ENCODE data around the gene KCNJ16.

The KCNJ16 gene

DNA sequence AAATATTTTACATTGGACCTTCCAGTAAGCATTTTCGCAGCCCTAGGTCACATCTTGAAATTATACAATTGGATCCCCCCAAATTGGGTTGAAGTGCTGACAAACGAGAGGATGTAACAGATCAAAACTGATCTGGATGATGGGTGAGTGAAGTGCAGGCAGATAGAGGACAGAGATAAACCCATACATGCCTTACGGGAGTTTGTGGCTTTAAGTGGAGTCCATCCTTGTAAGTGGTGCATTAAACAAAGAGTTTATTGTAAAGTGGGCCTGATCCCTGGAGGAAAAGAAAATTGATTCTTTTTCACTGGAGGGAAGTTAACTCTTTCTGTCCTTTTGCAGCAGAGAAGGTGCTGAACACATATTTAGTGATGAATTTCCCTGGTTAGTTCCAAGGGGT, 55.3 kb downstream of the KCNJ16 start:
- no peak for DNase-seq (ENCODE audit: low read depth)

DNA sequence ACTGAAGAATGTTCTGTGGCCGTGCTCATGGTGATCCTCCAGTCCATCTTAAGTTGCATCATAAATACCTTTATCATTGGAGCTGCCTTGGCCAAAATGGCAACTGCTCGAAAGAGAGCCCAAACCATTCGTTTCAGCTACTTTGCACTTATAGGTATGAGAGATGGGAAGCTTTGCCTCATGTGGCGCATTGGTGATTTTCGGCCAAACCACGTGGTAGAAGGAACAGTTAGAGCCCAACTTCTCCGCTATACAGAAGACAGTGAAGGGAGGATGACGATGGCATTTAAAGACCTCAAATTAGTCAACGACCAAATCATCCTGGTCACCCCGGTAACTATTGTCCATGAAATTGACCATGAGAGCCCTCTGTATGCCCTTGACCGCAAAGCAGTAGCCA, 57.5 kb downstream of the KCNJ16 start:
- DNase-seq (ENCODE audit: low read depth): no peak

DNA sequence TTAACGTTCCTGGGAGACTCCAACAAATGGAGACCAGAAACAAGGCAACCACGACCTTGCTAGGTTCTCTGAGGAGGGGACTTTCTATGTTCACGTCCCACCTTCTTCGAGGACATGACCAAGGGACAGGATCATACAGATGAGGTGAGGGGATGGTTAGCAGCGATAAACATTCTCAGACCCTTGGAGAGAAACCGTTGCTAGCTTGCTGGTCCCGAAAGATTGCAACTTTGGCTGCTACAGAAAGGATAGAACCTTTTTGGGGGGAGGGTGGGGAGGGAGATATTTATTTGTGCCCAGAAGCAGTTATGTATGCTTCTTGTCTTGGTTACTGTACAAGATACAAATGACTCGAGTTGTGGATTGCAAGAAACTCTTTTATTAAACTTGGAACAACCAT, 59.0 kb downstream of the KCNJ16 start:
- DNase-seq (ENCODE audit: low read depth): no peak

DNA sequence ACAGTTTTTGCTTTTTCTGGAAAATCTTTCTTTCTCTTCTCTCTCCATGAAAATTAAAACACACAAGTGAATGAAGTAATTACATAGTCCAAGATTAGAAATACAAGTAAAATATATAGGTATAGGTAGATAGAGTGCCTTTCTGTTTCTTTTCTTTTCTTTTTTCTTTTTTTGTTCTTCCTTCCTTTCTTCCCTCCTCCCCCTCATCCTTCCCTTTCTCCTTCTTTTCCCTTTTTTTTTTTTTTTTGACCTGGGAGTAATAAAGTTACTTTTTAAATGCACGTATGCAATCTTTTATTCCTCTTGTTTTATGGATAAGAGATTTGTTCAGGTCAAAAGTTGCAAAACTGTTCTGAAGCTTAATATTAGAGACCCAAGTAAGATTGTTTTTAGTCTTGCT, 59.8 kb downstream of the KCNJ16 start:
- DNase-seq (ENCODE audit: low read depth): no peak

DNA sequence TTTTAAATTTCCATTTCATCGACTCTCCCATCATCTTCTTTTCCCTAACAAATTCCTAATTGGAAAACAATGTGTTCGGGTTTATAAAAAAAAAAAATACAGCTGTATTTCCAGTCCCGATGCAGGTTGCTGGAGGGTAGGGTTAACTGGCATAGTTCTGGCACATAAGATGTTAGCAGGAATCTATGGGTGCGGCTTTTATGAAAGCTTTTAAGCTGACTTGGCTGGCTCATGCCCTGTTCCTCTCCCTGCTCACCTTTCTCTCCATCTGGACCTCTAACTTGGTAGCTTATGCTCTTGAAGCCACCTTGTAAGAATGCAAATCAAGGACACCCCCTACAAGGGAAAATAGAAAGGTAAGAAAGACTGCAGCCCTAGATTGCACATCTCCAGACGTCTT, 61.1 kb downstream of the KCNJ16 start:
- no peak for DNase-seq (ENCODE audit: low read depth)

DNA sequence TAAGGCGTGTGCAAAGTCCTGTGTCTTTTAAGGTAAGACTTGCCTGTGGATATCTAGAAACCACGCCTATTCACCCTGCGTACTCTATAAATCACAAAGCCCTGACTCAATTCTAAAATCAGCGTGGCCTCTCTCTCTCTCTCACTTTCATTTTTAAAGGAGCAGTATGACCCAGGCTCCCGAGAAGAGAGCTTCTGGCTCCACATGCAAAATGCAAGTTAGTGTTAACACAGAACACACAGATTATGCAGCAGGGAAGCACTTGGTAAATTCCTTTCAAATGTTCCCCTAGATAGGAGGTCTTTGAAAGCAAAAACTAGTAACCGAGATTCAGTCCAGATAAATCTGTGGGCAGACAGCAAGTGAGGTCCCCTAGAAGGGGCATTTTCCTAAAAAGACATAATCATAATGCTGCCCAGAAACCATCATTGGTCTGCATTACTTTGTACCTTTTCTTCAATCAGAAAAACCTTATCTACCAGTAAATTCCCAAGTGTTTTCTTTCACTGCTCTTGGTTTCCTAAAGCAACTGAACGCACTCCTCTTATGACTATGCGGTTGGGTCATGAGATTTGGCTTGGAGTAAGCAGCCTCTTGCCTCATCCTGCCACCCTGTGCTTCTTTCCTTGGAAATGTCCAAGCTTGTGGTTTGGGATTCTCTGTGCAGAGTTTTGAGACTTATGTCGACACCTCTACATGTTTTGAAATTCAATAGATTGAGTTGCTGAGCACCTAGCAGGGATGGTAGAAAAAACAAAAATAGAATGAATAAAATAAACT, 62.6 kb downstream of the KCNJ16 start:
- DNase-seq (ENCODE audit: low read depth): peak; percentile 0

DNA sequence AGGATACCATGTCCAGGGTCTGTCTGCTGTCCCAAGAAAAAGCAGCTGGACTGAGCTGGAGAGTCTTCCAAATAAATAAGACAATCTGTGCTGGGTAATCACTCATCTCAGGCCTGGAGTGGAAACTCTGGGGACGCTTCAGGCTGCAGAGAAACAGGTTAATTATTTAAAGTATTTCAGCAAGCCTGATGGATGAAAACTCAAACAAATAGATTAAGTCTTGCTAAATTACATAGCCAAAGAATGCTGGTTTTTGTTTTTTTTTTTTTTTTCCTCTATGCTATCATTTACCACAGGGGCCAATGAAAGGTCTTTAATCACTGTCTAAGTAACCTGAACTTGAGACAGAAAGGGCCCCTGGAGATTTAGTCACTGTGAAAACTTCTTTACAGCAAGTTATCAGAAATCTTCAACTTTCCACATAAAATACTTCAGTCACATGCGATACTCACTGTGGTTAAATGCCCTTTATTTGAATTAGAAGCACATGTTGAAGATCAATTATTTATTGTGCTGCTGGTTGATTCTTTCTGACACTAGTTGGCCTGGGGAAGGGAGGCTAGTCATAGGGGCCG, 63.4 kb downstream of the KCNJ16 start:
- no peak for DNase-seq (ENCODE audit: low read depth)

DNA sequence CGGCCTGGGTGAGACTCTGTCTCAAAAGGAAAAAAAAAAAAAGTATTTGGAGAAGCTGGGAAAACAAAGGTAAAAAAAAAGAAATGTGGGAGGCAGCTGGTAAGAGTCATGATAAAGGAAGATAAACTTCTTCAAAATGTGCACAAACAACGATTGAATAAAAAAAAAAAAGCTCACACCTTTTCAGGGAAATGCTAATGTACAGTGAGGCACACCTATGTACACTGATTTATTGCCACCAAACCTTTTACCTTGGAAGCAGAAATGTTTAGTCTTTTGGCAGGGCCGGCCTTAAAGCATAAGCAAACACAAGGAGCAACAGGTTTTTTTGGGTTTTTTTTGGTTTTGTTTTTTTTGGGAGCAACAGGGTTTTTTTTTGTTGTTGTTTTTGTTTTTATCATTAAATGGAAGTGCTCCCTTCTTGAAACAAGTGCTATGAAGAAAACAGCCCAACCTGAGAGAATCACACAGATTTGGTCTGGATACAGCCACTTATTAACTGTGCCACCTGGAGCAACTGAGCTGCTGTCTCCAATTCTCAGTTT, 64.5 kb downstream of the KCNJ16 start:
- DNase-seq (ENCODE audit: low read depth): no peak

DNA sequence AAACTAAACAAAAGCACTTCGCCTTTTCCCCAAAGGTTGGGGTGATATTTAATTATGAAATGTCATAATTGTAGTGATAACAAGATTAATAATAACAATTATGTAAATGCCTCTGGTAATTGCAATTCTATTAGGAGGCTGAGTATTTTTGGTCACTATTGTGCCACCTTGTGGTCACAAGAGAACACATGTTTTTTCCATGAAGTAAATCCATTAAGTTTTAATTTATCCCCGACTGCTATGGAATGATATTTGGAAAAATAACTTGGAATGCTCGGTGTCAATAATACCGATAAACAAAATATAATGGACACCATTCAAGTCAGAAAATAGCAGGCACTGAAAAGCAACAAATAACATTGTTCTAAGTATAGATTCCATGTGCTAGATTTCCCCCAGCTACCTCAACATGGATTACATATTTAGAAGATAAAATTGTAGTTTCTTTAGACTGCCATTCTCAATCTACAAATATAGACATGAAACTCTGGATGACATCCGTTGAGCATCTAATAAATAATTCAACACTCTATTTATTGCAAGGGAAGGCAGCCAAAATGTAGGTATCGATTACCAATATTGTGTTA, 69.3 kb downstream of the KCNJ16 start:
- no peak for DNase-seq (ENCODE audit: low read depth)

DNA sequence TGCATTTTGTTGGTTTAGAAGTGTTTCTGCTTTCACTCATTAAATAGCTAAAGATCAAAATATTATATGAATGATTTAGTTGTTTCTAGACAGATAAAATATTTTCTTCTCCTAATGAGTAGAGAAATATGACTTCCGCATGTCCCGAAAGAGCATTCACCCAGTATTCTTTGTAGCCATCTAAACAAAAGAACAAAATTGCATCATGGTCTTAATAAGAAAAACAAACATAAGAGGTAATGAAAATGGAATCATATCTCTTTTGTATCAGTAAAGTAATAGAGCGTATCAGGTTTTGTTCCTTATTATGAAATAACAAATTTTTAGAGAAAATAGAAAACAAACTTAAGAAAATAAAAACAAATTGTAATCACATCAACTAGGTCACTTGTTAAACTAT, 78.2 kb downstream of the KCNJ16 start:
- no peak for DNase-seq (ENCODE audit: low read depth)

DNA sequence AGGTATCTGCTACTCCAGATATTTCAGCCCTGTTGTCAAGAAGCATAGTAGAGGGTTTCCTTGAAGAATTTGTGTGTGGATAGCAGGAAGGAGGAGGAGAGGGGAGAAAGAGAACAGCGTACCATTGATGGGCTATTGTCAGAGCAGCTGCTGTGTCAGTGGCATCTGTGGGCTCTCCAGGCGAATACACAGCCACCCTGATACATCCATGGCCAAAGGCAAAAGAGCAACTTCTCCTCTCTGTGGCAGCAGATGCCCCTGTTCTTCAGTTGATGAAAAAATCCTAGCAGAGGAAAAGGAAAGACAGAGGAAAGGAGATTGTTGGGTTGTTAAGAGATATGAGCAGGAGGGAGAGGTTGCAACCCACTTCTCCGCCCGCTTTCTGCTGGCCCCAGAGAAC, 82.1 kb downstream of the KCNJ16 start:
- DNase-seq (ENCODE audit: low read depth): no peak

DNA sequence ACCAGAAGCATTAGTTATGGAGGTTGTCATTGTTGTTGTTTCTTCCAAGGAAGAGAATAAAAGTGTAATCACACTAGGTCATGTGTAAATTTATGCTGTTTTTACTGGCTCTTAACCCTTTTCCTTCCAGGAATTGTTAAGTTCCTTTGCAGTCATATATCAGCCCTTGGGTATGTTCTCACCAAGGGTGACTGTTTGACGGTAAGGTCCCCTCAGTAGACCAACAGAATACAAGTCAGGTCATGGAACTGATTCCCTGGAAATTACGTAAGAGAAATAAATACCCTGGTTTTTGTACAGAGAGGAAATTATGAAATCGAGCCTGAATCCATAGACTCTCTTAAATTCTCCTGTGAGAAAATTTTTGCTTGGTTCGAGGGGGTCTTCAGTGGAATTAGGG, 83.2 kb downstream of the KCNJ16 start:
- DNase-seq (ENCODE audit: low read depth): no peak

DNA sequence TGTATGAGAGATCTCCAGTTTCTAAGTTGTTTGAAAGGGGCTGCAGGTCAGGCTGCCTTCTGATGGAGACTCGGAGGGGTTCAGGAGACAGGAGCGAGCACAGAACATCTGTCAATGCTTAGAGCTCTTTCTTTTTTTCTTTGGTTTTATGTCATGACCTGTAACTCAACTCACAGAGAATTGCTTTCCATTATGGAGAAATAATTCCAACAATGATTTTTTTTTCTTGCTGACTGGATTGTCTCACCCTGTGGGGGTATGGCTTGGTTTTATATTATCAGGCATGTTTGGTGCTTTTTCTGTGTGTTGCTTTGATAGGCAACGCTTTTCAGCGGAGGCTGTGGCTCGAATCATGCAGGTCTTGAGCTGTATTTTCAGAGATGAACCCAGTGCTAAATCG, 83.6 kb downstream of the KCNJ16 start:
- DNase-seq (ENCODE audit: low read depth): no peak

DNA sequence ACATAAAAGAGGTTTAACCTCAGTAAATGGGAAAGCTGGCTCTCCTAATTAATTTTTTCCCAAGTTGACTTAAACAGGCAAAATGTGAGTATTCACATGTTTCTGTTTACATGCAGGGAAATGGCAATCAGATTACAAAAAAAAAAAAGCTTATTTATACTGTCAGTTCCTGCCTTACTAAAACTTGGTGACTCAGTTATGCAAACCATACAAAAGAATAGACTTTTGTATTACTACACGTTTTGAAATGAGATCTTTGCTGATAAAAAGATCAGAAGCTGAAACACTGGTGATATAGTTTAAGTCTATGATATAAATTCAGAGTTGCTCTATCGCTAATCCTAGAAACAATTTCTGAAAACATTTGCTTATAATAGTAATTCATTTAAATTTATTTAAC, 85.0 kb downstream of the KCNJ16 start:
- no peak for DNase-seq (ENCODE audit: low read depth)

DNA sequence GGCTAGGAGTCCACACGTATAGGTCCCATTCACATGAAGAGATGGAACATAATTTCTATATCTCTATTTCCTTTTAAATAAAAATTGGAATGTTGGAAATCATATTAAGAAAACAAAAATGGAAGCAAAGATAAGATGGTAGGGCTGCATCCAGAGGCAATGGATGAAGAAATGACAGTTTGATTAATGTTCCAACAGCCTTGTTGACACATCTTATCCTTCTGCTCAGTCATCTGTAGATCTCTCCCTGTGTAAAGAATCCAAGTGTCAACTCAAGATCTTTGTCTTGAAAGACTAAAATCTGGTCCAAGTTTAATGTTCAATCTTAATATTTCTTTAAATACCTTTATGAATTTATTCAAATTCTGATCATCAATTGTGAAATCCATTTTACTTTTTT, 86.5 kb downstream of the KCNJ16 start:
- no peak for DNase-seq (ENCODE audit: low read depth)

DNA sequence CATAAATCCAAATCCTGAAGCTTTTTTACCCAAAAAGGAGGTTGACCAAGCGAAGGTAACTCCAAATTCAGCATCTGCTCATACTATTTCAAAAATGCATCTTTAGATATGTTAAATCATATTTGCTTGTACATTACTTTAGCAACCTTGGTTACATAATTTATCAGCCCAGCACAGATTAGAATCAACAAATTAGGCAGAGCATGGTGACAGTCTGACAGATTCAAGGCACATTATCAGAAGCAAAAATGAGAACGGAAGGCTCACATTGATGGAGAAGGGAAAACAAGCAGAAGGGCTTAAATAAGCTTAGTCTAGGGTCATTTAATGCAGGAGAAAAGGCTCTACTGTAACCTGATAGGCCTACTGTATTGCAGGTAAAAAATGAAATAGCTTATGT, 90.4 kb downstream of the KCNJ16 start:
- no peak for DNase-seq (ENCODE audit: low read depth)

DNA sequence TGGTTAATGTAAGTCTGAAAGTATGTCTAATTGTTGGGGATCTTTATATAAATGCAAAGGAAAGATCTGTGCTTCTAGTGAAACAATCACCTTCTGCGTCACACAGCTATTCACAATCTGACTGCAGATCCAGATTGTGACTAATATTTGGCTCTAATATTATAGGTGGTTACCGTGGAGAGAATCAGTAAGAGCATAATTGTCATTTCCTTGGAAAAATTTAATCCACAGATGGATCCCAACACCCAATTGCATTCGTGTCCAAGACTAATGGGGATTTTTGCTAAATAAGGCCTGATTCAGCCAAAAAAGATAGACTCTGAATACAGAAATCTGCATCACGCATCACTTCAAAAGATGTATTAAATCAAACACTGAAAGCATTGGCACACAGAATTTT, 91.6 kb downstream of the KCNJ16 start:
- DNase-seq (ENCODE audit: low read depth): no peak

DNA sequence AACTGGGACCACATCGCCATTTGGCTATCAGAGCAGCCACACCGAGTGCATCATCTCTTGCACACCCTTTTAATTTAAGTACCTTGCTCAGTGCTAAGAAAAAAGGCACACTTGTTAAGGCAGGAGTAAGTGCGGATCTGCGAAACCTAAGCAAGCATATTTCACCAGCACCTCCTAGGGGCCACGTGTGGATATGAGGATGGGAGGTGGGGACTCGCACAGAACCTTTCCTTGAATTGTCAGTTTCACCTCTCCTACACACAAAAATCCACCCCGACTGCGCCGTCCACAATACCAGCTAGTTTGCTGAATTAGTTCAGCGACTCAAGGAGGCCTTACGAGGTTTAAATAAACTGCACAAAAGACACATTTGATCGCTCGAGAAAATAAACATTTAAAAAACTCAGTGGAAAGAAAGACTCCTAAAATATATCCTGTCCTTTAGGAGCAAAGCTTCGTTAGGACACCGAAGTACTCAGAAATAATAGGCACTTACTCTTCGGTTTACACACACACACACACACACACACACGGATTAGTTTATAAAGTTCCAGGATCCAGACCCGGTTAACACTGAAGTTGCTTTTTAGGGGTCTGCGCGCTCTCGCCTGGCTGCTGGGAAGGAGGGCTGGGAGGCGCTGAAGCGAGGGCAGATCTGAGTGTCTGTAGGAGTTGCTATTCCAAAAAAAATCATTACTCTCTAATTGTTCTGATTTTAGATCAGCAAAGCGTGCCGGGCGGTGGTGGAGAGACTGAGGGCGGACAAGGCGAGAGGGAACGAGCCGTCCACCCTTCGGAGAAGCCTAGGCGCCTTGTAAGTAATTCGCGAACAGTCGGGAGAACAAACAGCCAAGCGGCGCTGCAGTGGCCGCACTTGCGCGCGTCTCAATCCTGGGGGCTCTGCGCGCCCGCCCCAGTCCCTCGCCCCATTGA, 93.3 kb downstream of the KCNJ16 start:
- DNase-seq (ENCODE audit: low read depth): no peak

DNA sequence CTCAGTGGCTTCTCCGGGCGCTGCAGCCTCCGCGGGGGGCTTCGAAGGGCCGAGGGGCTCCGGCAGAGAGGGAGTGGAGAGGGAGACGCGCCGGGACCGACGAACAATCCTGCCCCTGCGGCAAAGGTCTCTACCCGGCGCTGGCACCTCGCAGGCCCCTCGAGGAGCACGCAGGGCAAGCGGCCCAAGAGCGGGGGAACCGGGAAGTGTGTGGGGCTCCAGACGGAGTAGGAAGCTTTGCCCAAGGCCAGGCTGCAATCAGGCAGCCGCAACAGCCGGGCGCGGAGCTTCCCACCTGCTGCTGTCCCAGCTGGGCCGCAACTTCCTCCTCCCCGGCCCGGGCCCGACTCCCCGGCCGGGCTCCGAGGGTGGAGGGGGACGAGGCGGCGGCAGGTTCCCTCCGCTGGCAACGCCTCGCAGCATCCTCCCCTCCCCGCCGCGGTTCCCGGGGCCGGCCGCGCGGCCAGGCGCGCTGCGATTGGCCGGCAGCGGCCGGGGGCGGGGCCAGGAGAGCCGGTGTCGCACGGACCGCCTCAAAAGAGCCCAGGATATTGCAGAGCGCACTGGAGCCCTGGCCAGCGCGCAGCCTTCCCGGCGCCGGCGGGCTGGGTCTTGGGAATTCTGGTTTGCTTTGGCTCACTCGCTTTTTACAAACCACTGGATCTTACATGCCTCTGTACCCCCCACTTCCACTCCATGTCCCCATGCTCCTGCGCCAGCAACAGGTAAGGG, 94.1 kb downstream of the KCNJ16 start, which contains the start of gene KCNJ2:
KCNJ2 (plus strand) TSS at position 556 of the 732 bp plus-strand sequence. CDS start 5,508 bp downstream, outside the sequence.
- no peak for DNase-seq (ENCODE audit: low read depth)

DNA sequence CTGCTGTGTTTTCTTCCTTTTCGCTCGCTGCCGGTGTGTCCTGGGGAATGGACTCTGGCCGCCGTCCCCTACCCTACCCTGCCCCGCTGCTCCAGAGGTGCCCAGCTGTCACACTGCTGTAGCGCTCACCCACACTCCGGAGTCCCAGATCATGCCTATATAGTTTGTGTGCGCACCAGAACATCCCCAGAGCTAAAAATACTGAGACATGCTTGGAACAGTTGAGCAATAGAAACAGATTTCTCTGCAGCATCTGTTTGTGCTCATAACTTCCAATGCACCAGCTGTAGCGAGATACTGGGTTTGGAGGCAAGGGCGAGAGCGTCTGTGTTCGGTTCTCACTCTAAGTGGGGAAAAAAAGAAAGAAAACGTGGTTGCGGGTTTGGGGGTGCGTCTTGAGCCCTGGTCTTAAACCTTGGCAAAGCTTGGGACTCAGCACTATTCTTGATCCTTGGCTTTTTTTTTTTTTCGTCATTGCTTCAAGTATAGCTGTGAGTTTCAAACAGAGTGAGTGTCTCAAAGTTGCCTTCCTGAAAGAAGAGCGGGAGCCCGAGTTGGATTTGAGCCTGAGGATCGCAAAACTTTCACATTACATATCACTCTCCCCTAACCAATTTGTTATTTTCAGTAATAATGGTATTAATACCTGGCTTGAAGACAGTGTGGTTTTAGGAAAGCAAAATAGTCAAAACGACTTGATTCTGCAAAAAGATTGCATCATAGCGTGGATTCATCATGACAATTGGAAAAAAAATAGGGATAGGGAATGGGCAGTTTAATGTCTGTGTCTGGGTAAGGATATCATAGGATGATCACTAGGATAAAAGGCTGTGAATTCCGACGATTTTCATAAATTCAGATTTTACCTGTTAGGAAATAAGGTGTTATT, 94.9 kb downstream of the KCNJ16 start:
- no peak for DNase-seq (ENCODE audit: low read depth)

All from stimulated activated CD8-positive, alpha-beta memory T cell treated with anti-CD3 and anti-CD28 coated beads, Interleukin-15, amount 100 ng/mL, for 24 hours (primary cell).